Fibroblast of the conjunctiva (primary cell): ENCODE data around the gene BRSK2.

Experiments
- DNase-seq: peaks from one replicate; pipeline ENCODE4 v3.0.0-alpha.2; 2010; ENCODE audit warnings: low read depth

The BRSK2 gene

DNA sequence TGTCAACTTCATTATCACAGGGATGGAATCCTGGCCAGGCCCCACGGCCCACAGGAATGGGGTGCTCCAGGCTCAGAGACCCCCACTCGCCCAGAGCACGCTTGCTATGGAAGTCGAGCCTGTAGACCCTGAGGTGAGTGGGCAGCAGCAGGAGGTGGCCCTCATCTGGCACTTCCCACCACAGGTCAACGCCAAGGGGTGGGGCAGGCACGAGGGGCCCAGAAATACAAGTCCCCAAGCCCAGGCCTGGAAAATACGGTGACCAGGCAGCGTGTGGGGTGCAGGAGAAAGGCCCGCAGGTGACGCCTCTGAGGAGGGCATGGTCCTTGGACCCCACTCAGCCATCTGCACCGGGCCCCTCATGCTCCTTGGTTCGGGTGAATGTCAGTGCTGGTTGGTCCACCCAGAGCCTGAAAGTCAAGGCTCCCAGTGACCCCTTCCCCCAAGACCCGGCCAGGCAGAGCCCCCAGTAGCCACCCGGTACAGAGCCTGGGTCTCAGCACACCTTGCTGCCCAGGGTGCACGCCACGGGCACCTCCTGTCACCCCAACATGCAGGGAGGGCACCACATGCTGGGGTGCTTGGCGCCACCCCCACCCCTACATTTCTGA lies 94.4 kb downstream of the BRSK2 start:
- no peak for DNase-seq

DNA sequence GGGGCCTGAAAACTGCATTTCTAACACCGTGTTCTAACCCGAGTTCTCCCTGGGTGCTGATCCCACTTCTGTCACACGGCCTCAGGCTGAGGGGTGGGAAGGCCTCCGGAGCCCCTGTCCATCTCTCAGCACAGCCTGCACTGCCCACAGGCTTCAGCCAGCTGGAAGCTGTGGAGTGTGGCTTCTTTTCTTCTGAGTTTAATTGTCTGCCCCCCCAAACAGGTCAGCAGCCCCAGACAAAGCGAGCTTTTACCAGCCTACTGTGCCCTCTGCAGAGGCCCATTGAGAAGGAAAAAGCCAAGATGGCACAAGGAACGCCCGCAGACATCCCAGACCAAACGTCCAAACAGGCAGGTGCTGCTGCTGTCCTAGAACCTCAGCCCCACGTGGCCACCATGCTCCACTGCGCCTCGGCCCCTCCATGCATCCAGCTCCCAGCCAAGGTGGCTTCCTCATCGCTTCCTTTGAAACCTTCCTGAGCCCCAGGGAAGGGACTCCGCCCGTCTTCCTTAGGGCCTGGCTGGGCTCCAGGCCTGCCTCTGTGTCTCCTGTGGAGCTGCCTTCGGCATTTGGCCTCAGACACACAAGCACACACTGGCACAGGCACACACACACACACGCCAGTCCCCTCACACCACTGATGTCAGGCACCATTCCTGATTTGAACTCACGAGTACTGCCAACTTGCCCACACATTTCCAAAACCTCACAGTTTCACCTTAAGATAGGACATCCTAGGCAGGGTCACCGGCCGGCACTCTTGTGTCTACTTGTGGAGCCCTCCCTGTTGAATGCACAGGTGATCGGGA lies 95.2 kb downstream of the BRSK2 start:
- DNase-seq, result no peak

GRCh38 chr11:1485504-1485885 lies 95.8 kb downstream of the BRSK2 start:
- no peak for DNase-seq

- DNase-seq, result no peak
Observed at GRCh38 chr11:1486054-1486825, 96.5 kb downstream of the BRSK2 start, which contains the start of gene MOB2. TSS of gene MOB2 (minus strand) at chr11:1486779. CDS start at chr11:1486556, 223 bp downstream.

GRCh38 chr11:1487091-1487850 lies 97.5 kb downstream of the BRSK2 start:
- DNase-seq, result no peak

GRCh38 chr11:1487851-1488574 lies 98.3 kb downstream of the BRSK2 start:
- no peak for DNase-seq

DNA sequence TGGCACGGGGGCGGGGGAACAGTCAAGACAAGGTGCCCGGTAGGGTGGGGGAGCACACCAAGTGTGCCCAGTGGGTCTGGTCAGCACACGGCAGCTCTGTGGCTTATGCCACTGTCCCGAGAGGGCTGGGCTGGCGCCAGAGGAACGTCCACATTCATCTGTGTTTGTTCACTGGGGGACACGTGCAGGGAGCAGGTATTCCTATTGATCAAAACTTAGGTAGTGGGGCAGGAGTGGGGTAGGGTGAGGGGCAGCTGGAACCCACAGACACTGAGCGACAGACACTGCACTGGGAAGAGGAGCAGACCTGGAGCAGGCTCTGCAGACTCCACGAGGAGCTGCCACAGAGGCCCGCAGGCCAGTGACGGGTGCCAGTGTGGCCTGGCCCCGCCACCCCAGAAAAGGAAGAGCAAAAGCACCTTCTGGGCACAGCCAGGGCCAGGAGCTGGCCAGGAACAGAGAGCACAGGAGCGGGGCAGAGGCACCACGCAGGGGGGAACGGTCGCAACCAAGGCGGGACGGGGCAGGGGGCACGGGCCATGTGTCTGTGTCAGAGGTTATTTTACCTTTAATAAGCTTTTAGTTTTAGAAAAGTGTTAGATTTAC lies 98.9 kb downstream of the BRSK2 start:
- DNase-seq, result no peak

- DNase-seq, result no peak
Observed at GRCh38 chr11:1490651-1491050, 100.9 kb downstream of the BRSK2 start.

GRCh38 chr11:1491379-1491778 lies 101.6 kb downstream of the BRSK2 start:
- no peak for DNase-seq

- no peak for DNase-seq
Observed at GRCh38 chr11:1493650-1494244, 104.0 kb downstream of the BRSK2 start.

DNA sequence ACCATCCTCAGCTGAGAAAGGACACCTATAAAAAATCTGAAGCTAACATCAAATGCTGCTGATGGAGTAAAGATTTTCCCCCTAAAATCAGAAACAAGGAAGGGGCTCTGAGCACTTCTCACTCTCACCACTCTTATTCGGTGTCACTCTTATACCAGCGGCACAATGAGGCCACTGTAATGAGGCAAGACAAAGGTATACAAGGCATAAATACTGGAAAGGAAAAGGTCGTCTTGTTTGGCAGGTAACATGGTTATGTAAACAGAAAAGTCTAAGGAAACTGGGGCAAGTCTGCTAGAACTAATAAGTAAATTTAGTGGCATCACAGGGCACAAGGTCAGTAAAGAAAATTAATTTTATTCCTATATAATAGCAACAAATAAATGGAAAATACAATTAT lies 104.9 kb downstream of the BRSK2 start:
- no peak for DNase-seq

- no peak for DNase-seq
Observed at GRCh38 chr11:1496091-1496760, 106.5 kb downstream of the BRSK2 start.

DNA sequence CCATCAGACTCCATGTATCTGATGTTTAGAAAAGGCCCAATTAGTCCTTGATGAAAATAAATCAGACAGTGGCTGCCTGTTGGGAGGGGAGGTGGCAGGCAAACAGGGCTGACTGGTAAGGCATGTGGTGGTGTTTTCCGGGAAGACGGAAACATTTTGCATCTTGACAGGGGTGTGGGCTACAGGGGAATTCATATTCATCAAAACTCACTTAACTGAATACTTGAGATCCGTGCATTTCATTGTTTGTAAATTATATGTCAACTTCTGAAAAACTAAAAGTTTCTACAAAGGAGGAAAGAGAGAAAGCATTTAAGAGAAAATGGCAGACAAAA lies 107.0 kb downstream of the BRSK2 start:
- DNase-seq, result no peak

DNA sequence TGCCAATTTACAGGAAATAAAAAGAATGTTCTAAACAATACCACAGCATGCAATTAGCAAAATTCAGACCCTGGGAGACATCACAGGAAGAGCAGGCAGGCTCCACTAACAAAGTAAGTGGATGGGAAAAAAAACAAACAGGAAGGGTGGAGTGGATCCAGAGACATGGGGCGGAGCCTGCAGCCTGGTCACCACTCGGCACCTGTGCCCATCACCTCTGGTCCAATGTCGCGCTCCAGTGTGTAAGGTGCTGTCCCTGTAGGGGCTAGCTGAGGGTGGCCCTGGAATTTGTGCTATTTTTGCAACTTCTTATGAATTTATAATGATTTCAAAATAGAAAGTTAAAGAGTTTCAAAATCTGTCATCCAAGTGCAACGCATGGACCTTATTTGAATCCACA lies 107.9 kb downstream of the BRSK2 start:
- DNase-seq, result no peak

- no peak for DNase-seq
Observed at GRCh38 chr11:1498262-1498661, 108.5 kb downstream of the BRSK2 start.

DNA sequence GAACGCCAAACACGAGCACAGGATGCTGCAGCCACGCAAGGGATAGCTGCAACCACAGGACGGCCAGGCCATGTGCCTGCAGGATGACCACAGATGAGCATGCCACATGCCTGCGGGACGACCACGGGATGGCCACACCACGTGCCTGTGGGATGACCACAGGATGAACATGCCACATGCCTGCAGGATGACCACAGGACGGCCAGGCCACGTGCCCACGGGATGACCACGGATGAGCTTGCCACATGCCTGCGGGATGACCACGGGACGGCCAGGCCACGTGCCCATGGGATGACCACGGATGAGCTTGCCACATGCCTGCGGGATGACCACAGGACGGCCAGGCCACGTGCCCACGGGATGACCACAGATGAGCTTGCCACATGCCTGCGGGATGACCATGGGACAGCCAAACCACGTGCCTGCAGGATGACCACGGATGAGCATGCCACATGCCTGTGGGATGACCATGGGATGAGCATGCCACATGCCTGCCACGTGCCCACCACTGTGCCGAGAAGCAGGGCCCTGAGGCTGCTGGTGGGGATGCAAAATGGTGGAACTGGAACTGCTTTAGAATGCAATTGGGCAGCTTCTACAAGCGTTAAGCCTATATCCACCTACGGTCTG lies 109.6 kb downstream of the BRSK2 start:
- no peak for DNase-seq

GRCh38 chr11:1499899-1500298 lies 110.2 kb downstream of the BRSK2 start:
- DNase-seq, result no peak

DNA sequence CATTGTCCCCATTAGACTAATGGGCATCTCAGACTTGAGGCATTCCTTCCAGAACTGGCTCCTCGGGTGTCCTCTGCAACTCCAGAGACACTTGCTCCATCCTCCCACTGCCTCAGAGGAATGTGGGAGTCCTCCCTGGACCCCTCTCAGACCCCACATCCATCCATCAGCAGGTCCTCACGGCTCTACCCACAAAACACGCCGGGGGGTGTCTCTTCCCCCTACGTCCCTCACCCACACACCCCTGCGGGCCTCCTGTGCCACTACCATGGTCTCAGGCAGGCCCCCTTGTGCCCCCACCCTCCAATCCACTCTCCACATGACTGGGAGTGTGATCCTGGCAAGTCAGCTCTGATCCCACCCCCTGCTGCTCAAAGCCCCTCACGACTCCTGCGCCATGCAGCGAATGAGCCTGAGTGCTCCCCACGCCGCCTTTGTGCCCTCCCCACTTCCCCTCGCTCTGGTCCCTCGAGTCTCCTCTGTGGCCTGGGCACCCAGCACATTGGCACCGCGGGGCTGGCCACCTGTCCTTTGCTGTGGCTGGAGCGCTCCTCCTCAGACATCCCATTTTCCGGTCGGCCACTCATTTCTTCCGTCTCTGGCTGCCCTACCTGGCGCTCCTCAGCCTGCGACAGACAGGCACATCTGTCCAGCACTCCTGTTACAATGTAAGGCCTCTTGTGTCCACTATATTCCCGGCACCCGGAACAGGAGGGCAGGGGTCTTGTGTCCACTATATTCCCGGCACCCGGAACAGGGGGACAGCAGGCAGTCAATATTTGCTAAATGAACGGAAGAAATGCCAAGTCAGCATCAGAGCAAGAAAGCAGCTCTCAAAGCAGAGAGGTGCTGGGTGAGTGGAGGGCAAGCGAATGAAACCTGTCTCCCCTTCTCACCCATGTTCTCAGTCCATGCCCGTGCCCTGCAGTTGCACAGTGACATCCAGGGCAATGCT lies 111.0 kb downstream of the BRSK2 start:
- no peak for DNase-seq
